ENCODE measurements around the gene DIP2C.

- TF ChIP-seq CTCF (IDR thresholded peaks at IDR 0.05) (no peak), POLR2A (IDR thresholded peaks at IDR 0.05) (no peak), POLR2AphosphoS5 (IDR thresholded peaks at IDR 0.05; ENCODE audit: insufficient read depth in 1 of 2, low read depth in 1 of 2) (no peak)
Observed at GRCh38 chr10:308572-309085, 380.8 kb downstream of the DIP2C start.
